ENCODE results near the gene ARHGAP44.
A peak's percentile ranks its signal among the peaks of the same experiment; 100 is the strongest.
"Not testable (repeated sequence)": the region's sequence is repeated elsewhere in the genome, so short reads cannot be mapped to it uniquely, and the experiment has no call there.

ARHGAP44 gene

DNA sequence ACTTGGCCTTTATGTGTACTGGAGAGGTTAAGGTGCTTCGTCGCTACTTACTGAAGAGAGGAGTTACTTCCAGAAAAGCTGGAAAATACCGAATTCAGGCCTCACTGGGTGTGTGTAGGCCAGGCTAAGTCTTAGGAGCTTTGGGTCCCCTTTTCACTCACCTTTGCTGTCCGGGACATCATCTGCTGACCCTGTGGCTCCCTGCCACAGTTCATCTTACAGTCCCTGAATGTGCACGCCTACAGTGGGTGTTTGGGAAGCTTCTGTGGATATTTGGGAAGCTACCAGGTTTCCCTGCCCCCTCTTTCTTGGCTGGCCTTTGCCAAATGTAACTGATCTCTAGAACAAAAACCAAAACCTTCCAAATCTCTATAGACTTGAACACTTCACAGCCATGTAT is 177.1 kb downstream of the ARHGAP44 start:
- DNase-seq, result no peak

DNA sequence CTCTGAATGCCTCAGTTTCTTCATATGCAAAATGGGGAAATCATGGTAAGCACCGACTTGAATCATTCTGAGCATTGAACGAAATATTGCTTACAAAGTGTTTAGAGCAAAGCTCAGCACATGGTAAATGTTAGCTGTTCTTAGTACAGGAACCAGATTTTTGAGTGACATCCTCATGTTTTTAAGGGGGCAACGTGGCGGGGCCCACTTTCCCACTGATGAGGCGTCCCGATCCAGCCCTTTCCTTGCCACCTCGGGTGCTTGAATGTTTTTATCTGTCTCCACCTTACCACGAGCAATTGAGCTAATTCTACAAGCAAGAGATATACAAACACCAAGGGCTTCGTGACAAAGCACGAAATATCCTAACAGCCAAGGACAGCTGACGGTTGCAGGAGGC is 178.7 kb downstream of the ARHGAP44 start:
- no peak for DNase-seq

DNA sequence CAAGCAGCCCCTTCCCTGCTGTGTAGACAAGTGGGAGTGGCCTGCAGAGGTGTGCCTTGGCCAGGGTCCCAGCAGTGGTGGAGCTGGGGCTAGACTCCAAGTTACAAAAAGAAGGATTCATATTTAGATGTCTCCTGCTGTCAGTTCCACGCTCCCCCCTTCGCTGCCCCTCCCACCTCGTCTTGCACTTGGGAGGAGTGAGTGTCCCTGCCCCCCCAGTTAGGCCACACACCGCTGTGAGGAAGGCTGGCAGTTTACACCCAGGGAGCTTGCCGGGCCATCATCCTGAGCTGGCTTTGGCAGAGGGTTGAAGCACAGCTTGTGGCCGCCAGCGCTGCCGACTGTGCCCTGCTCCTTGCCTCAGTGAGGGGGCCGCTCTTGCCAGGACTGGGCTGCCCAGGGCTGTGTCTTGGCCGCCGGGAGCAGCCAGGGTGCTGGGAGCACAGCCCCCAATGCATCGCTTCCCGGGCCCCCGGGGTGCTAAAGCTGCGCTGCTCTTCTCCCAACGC is 184.3 kb downstream of the ARHGAP44 start:
- DNase-seq, result no peak

DNA sequence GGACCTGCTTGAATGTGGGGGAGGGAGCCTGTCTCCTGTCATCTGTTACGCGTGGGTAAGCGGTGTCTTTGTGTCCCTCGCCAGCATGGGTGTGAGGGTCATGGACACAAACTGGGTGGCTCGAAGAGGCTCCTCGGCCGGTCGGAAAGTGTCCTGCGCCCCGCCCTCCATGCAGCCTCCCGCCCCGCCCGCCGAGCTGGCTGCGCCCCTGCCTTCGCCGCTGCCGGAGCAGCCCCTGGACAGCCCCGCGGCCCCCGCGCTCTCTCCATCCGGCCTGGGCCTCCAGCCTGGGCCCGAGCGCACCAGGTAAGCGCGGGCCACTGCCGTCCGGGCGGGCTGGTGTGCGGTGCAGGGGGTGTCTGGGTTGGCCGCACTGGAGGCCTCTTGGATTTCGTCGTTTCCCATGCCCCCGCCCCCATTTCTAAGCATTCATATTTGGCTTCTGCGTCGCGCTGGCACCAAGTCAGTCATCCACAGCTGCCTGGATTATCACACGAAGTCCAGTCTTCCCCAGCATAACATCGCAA is 184.8 kb downstream of the ARHGAP44 start:
- no peak for DNase-seq

DNA sequence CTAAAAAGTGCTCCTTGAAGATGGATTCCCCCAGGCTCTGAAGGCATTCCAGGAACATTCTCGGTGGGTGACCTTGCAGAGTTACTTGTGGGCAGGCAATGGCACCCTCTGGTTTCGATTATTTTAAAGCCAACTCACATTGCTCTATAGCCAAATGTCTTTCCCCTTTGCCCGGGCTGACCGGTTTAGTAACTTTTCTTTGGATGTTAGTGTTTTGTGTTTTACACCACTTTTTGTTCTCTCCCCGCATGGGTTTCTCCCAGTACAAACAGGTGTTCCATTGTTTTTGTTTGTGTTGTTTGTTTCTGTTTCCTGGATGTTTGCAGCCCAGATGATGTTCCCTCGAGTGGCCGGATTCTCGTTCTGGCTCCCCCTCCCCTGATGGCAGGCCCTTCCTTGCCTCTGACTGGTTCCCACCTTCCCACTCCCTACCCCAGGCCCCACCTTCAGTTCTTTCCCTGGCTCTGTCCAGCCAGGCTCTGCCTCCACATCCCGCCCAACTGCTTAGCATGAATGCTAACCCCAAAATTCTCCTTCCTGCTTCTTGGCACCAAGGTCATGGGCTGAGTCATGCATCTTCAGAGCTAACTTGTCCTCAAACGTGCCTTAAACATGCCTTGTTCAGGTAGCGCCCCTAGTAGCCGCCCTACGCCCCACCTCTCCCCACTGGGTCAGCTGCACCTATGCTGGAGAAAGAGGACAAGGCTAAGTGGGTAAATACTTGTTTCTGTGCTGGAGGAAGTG is 187.9 kb downstream of the ARHGAP44 start:
- no peak for DNase-seq

DNA sequence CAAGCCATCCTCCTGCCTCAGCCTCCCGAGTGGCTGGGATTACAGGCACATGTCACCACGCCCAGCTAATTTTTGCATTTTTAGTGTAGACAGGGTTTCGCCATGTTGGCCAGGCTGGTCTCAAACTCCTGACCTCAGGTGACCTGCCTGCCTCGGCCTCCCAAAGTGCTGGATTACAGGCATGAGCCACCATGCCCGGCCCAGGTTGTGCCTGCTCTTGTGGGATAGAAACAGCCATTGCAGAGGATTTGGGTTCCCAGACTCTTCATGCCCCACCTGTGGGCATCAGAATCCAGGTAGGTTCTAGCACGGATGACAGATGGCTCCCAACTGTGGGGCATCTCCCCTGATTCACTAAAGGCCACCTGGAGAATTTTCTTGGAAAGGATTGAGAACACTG is 189.5 kb downstream of the ARHGAP44 start:
- DNase-seq, result not testable (repeated sequence)

DNA sequence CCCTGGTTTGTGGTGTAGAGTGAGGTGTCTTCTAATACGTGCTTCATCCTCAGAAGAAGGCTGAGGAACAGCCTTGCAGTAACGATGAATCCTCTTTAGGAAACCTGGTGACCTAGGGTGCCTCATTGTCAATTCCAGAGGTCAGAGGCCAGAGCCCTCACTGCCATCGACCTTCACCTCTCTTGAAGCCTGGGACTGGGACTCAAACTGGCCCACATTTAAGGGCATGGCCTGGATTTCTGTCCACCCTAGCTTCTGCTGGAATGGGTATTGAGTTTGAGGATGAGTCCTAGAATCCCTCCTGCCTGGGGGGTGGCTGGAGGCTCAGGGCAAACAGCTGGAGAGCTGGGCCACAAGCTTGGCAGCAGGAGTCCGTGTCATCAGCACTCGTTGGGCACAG is 189.9 kb downstream of the ARHGAP44 start:
- no peak for DNase-seq

DNA sequence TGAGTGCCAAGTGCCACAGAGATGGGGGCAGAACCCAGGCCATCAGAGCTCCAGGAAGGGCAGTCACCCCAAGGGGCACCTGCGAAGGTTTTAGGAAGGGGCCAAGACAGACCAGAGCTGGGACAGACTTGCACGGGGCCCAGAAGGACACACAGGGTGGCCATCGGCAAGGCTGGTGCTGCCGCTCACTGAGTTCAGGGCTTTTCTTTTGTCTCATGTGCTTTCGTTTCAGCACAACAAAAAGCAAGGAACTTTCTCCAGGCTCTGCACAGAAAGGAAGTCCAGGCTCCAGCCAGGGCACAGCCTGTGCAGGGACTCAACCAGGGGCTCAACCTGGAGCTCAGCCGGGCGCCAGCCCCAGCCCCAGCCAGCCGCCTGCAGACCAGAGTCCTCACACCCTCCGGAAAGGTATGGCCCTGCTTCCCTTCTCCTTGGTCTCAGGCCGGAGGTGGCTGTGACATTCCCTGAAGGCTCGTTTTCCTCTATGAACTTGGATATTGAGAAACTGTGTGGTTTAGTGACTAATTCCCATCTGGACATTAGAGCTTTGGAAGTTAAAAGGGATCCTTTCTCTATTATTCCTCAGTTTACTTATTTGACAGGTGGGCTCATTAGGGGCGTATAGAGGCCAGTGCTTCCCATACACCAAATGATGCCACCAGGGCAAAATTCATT is 190.7 kb downstream of the ARHGAP44 start:
- no peak for DNase-seq

DNA sequence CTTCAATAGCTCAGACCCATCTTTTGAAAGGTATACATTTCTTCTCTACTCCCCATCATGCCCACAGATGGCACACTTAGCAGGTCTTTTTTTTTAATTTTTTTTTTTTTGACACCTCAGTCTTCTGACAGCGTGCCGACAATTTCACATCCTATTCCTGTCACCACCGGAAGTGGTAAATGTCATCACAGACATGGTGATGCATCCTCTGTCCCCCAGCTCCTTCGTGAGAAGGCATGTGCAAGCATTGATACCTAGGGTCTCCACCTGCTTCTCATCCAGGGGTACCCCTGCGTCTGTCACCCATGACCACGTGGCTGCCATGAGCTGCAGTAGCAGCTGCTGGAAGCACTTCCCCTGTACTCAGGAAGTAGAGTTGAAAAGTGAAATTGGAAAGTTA is 192.9 kb downstream of the ARHGAP44 start:
- DNase-seq, result peak; percentile 22

DNA sequence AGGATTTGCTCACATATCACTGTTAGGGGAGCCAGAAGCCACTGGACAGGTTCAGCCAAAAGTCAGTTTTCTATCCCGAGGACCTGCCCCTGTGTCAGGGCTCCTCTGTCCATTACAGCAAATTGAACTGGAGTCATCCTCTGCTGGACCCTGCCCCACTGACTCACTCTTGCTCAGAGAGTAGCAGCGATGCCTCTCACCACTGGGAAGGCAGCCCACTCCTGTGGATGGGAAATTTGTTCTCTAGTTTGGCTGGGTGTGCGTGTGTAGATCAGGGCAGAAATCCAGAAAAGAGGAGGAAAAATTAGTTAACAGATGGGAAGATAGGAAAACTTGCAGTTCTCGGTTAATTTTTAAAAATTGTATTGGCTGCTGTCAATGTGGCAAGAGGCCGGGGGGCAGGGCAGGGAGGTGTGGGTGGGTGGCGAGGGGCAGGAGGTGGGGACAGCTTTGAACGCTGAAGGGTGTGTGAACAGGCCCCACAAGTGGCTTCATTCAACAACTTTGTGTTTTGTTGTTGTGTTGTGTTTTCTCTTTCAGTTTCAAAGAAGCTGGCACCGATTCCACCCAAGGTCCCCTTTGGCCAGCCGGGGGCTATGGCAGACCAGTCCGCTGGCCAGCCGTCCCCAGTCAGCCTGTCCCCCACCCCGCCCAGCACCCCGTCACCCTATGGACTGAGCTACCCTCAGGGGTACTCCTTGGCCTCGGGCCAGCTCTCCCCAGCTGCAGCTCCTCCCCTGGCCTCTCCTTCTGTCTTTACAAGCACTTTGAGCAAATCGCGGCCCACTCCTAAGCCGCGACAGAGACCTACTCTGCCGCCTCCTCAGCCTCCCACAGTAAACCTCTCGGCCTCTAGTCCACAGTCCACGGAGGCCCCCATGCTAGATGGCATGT is 194.9 kb downstream of the ARHGAP44 start:
- DNase-seq, result no peak

DNA sequence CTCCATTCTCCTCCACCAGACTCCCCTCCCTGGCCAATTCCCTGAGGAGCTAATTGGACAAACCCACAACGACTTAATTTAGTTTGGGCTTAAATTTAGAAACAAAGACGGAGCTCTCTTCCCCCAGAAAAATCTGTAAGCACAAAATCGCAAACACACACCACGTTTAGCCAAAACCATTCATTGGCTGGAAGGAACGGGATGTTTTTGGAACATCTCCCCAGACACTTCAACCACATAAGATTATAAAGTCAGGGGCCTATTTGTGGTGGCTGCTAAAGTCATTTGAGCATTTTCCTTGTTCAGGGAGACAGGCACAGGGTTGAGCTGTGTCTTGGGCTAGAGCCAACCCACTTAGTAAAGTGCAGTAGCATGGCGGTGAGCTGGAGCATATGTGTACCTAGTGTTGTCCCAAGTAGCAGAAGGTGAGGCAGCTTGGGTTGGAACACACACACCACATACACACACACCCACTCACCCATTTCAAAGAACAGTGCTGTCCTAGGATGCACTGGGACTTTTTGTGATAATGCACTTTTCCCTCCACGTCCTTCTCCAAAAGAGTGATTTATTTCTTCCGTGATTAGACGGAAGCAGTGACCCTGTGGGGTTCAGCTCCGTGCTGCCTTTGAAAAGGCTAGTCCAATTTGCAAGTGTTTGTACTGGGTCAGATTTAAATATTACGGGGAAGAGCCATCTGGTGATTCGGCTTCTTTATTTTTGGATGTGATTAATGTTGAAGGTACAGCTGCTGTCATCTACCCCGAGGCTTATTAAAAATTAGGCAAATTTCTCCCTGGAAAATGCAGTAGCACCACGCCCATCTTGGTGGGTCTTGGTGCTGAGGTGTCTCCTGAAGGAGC is 196.4 kb downstream of the ARHGAP44 start:
- DNase-seq, result no peak

DNA sequence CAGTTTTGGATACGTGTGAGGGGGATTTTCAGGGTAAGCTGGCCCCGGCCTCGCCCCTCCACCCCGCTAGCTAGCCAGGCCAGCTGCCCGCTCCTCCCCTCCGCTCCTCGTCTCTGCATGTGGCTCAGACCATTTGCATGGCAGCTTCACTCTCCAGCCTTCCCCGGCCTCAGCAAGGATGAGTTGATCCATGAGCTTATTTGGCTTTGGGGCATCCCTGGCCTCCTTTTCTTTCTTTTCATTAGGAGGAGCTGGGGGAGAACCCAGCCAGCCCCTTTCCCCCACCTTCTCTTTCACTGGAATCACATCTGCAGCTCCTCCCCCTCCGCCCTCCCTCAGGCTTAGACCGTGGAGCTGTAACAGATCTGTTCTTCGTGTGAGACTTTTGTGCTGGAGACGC is 197.8 kb downstream of the ARHGAP44 start:
- no peak for DNase-seq

DNA sequence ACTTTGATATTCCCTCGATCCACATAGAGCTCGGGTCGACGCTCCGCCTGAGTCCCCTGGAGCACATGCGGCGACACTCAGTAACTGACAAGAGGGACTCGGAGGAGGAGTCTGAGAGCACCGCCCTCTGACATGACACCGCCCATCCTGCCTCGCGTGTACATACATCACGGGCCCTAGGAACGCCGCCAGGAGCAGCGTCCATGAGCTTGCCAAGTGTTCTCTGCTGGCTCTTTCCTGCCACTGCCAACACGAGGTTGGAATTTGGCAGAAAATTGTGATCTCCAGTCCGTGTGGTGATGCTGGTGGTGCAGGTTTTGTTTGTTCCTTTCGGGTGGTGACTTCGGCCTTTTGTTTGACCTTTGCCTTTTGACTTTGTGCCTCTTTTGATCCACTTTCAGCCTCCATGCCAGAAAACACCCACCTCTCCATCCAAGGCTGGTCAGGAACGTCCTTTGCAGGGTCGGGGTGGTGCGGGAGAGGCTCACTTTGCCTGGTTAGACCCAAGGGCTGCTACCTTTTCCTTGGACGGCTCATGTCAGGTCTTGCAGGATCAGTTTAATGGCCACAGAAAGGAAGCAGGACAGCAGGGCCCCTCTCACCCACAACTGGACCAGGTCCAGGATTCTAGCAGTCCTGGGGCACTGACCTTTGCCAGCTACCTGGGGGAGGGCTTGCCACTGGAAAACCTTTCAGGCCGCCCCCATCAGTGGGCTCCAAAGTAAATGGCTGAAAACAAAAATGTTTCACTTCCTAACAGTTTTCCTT is 200.9 kb downstream of the ARHGAP44 start:
- no peak for DNase-seq

DNA sequence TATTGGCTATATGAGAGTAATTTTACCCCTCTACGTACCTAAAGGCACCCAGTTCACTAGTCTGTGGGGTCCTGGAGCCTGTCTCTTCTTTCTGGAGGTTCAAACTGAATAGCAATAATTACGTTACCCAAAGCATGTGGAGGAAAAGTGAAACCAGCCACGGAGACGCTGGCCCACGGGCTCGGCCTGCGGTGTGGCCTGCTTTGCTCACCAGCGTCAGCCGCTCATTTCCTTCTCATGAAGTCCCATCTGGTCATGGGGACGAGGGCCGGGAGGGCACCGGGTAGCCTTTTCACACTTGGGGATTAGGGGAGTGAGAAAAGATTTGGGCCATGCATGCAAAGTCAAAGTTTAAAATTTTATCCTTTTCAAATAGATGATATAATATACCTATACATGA is 201.6 kb downstream of the ARHGAP44 start:
- DNase-seq, result no peak

DNA sequence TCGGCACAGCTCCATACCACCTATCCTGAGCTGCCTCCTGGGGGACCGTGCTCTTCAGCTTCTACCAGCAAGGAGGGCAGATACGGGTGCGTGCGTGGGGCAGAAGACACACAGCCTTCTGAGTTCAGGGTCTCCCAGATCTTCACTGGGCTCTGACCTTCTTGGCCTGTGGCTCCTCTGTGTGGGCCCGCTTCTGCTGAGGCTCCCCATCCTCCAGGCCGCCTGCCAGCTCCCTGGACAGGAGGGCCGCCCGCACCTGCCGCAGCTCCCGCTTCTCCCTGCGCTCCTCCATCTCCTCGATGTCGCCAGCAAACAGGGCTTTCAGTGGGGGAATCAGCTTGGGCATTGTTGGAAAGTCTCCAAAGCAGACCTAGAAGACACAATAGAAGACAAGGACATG is 203.4 kb downstream of the ARHGAP44 start:
- no peak for DNase-seq

DNA sequence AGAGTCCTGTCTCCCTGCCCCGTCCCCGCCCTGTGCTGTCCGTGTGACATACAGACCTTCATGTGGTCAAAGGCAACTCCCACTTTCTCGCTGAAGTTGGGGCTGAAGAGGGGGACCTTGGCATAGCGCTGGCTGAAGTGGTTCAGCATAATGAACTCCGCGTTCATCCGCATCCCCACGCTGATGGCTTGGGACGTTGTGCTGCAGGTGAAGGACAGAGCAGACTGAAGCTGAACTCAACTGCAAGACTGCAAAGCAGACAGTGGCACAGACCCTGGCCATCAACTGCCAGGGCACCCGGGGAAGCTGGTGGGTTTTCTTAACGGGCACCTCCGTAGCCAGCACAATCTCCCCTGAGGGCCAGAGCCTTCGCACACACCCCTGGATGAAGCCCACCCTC is 204.3 kb downstream of the ARHGAP44 start:
- DNase-seq, result no peak

DNA sequence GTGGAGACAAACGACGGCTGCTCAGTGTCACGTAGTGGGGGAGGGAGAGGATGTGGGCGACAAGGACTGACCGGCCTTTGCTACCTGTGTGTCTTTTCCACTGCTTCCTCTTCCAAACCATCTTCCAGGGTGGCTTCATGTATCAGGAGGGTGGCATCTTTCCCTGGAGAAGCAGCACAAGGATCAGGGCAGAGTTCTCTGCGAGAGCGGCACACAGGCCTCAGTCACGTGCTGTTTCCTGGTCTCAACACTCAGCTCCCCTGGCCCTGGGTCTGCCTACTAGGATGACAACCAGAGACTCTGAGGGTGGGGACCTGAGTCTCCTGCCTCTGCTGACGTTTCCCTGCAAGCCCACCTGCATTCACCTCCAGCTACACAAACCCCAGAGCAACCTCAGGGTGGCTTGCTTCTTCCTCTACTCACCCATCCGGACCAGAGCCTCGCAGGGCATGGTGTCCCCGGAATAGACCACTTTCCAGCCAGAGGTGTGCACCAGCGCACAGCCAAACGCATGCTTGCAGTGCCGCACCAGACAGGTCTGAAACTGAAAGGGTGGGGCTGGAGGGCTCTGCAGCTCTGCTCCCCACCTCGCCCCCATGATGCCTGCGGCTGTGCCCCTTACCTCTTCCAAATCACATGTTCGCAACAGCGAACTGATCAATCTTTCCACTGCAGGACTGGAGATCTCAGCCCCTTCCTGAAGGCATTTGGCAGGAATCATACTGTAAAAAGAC is 205.2 kb downstream of the ARHGAP44 start:
- DNase-seq, result no peak

DNA sequence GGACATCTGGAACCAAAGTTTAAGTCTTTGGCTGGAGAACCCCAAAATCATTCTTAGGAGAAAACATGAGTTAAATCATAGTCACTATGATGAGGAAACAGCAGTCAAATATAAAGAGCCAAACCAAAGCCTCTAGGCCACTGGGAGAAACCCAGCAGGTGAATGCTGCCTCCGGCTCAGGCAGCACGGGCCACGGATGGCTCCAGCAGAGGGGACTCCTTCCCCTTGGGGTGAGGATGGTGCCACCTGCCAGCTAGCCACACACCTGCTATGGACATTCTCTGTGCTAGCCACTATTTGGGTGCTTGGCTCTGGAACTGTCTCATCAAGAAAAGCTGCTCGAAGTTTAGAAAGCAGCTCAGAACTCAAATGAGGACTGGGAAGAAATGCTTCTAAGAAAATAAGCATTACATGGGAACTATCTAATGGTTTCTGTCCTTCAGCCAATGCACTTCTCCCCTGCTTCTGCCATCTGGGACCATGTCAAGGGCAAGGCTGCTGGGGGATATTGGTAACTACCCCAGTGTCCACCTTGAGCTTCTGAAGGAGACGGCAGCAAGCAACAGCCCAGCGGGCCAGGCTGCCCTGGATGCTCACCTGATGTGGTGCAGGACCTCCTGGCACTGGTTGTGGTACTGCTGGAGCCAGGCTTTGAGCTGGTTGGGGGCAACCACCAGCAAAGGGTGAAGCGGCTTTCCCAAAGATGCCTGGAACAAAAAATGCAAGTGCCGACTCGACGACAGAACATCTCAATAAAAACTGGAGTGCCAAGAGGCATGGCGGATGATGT is 206.0 kb downstream of the ARHGAP44 start:
- no peak for DNase-seq

DNA sequence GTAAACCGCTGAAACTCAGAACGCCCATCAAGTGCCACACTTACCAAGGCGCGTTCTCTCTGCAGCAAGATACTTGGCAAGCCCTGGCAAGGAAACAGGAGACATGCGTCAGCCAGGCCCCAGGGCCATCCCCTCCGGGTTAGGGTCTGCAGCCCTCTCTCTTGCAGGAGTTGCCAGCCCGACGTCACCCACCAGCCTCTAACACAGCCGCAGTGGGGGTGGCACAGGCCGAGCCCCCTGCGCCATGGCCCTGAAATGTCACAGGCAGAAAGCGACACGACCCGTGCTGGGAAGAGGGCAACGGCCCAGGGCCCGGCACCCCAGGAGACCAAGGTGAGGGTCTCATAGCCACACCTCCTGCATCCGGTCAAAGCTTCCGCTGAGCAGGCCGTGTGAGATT is 206.6 kb downstream of the ARHGAP44 start:
- no peak for DNase-seq

DNA sequence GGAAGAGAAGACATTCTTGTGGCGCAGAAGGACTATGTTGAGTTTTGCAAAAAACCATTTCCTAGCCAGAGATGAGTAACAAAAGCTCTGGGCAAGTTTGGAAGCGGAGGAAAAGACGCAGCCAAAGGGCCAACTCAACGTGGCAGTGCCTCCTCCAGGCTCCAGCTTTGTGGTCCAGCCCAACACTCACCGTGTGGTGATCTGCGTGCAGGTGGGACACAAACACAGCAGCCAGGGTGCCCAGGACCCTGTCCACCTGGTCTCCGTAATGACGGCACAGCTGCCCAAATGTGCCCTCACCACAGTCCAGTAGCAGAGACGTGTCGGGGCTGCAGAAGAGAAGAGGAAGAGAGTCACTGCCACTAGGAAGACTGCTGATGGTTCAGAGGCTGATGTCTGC is 207.1 kb downstream of the ARHGAP44 start:
- DNase-seq, result no peak

Measured in CD4-positive, alpha-beta T cell treated with Interleukin-4 for 4 hours (primary cell).